Measurements from ENCODE around the gene TAS1R2.
"Not testable (repeated sequence)": the region's sequence is repeated elsewhere in the genome, so short reads cannot be mapped to it uniquely, and the experiment has no call there.

Gene TAS1R2

GRCh38 chr1:18893120-18893519 lies 33.7 kb upstream of the TAS1R2 start (continued):
- TF ChIP-seq POU6F1 (CRISPR knock-in tag; IDR thresholded peaks at IDR 0.05; ENCODE audit: borderline replicate concordance, low read depth) (no peak), ZC3H10 (CRISPR knock-in tag; IDR thresholded peaks at IDR 0.05) (no peak), ARNTL (CRISPR knock-in tag; IDR thresholded peaks at IDR 0.05; ENCODE audit: borderline replicate concordance, low read depth) (no peak)

GRCh38 chr1:18891858-18892257 lies 32.4 kb upstream of the TAS1R2 start:
- ATAC-seq: not testable (repeated sequence)

GRCh38 chr1:18891426-18891780 lies 31.9 kb upstream of the TAS1R2 start:
- no peak for ATAC-seq
- TF ChIP-seq BACH2 (CRISPR knock-in tag; IDR thresholded peaks at IDR 0.05; ENCODE audit: borderline replicate concordance) (no peak), ZNF565 (CRISPR knock-in tag; conservative IDR thresholded peaks at IDR 0.05; ENCODE audit: low read depth) (no peak), CREB5 (CRISPR knock-in tag; IDR thresholded peaks at IDR 0.05; ENCODE audit: low read depth) (no peak)

- TF ChIP-seq POU6F1 (CRISPR knock-in tag; IDR thresholded peaks at IDR 0.05; ENCODE audit: borderline replicate concordance, low read depth): no peak
- TF ChIP-seq ISL1 (CRISPR knock-in tag; IDR thresholded peaks at IDR 0.05): no peak
- no peak for TF ChIP-seq PPARA (CRISPR knock-in tag; IDR thresholded peaks at IDR 0.05; ENCODE audit: borderline replicate concordance)
- no peak for TF ChIP-seq GLIS3 (CRISPR knock-in tag; IDR thresholded peaks at IDR 0.05)
- no peak for TF ChIP-seq ARNTL (CRISPR knock-in tag; IDR thresholded peaks at IDR 0.05; ENCODE audit: borderline replicate concordance, low read depth)
- TF ChIP-seq ZFP30 (CRISPR knock-in tag; IDR thresholded peaks at IDR 0.05): no peak
- TF ChIP-seq CSRNP3 (CRISPR knock-in tag; IDR thresholded peaks at IDR 0.05): no peak
- ATAC-seq: peak; percentile 69
These were observed 31.4 kb upstream of the TAS1R2 start for GRCh38 chr1:18890706-18891425.

GRCh38 chr1:18886003-18886335 lies 26.5 kb upstream of the TAS1R2 start:
- no peak for TF ChIP-seq CREB5 (CRISPR knock-in tag; IDR thresholded peaks at IDR 0.05; ENCODE audit: low read depth)
- TF ChIP-seq ZNF70 (CRISPR knock-in tag; IDR thresholded peaks at IDR 0.05): no peak
- no peak for TF ChIP-seq RARB (CRISPR knock-in tag; IDR thresholded peaks at IDR 0.05)
- no peak for TF ChIP-seq OSR1 (CRISPR knock-in tag; IDR thresholded peaks at IDR 0.05)
- no peak for TF ChIP-seq BACH2 (CRISPR knock-in tag; IDR thresholded peaks at IDR 0.05; ENCODE audit: borderline replicate concordance)
- TF ChIP-seq TCF4 (CRISPR knock-in tag; IDR thresholded peaks at IDR 0.05; ENCODE audit: borderline replicate concordance): no peak
- no peak for TF ChIP-seq CSRNP3 (CRISPR knock-in tag; IDR thresholded peaks at IDR 0.05)
- TF ChIP-seq ZFP30 (CRISPR knock-in tag; IDR thresholded peaks at IDR 0.05): no peak
- no peak for TF ChIP-seq ZC3H10 (CRISPR knock-in tag; IDR thresholded peaks at IDR 0.05)
- TF ChIP-seq TSHZ2 (CRISPR knock-in tag; IDR thresholded peaks at IDR 0.05): no peak
- ATAC-seq: peak; percentile 64
